ENCODE results near the gene NF1.

DNA sequence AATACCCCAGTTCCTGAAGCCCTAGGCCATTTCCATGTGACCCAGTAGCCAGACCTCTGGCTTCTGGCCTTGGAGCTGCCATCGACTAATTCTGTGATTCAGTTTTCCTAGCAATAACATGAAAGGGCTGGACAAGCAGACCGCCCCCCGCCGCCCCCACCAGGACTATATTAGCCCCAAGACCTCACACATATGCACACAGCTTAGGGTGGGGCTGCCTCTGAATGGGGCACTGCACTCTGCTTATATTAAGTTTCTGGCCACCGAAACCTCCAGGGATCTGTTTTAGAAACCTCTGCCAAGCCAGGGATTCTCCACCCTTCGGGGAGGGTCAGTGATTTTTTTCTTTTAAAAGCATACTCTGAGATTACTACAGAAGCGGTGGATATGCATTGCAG lies 299.0 kb downstream of the NF1 start:
- TF ChIP-seq ATAD3A (CRISPR knock-in tag; IDR thresholded peaks at IDR 0.05) (no peak), TAF1 (CRISPR knock-in tag; IDR thresholded peaks at IDR 0.05) (no peak), SAP130 (CRISPR knock-in tag; IDR thresholded peaks at IDR 0.05; ENCODE audit: low read depth) (no peak), SIN3A (IDR thresholded peaks at IDR 0.05; ENCODE audit: borderline replicate concordance, low read depth, low read length) (no peak), CTCF (CRISPR knock-in tag; IDR thresholded peaks at IDR 0.05) (no peak), PPARG (CRISPR knock-in tag; conservative IDR thresholded peaks at IDR 0.05) (no peak), RFX5 (IDR thresholded peaks at IDR 0.05; ENCODE audit: low read depth, low read length) (no peak), NR1H2 (CRISPR knock-in tag; IDR thresholded peaks at IDR 0.05; ENCODE audit: borderline replicate concordance, low read depth) (no peak), ZNF646 (CRISPR knock-in tag; IDR thresholded peaks at IDR 0.05) (no peak), FOXP1 (IDR thresholded peaks at IDR 0.05) (no peak), FOXP1 (CRISPR knock-in tag; IDR thresholded peaks at IDR 0.05) (no peak), ZBTB20 (CRISPR knock-in tag; IDR thresholded peaks at IDR 0.05; ENCODE audit: borderline replicate concordance, low read depth) (no peak), MED13 (CRISPR knock-in tag; IDR thresholded peaks at IDR 0.05) (no peak)
- TF ChIP-seq, protein P1, sequence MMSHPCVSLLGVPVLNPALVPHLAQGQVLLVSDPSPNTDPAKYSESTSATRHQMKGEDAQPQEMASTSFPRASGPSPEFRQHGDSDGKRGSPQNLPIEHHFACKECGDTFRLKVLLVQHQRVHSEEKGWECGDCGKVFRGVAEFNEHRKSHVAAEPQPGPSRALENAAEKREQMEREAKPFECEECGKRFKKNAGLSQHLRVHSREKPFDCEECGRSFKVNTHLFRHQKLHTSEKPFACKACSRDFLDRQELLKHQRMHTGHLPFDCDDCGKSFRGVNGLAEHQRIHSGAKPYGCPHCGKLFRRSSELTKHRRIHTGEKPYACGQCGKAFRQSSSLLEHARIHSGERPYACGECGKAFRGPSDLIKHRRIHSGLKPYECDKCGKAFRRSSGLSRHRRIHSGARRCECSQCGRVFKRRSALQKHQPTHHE (CRISPR knock-in tag; IDR thresholded peaks at IDR 0.05; ENCODE audit: borderline replicate concordance), result no peak
